ENCODE measurements around the gene LNPK. TPM values are rescaled to one million over a fixed set of nuclear protein-coding genes. Genes with fewer than 3 reads are reported as not detected.

The LNPK gene
- total RNA-seq (2021) = 24.8 and 43.8 TPM in 2 replicates
- percentile 80 among the genes with signal in this experiment for Bru-seq, nascent RNA
- percentile 76 among the genes with signal in this experiment for BruChase-seq, experiment 1, labeled RNA remaining after a 2-hour chase
- BruChase-seq, experiment 2, labeled RNA remaining after a 6-hour chase = percentile 80 among the genes with signal in this experiment
- long read RNA-seq, full-length matches to known transcripts = 31 of 42 reads
- long read RNA-seq, partial matches to known transcripts = 0 of 42 reads
- long read RNA-seq, other reads (novel, unspliced or antisense) = 11 of 42 reads

- Histone ChIP-seq H3K4me1 (replicated peaks; ENCODE audit: insufficient read depth) (peaks cover 16% of the 10 kb centered on the region), H3K36me3 (ENCODE audit: low read depth) (no peaks in the 10 kb centered on the region), H3K27me3 (ENCODE audit: insufficient read depth, low read depth) (no peaks in the 10 kb centered on the region), H3K4me2 (peak within 1 kb of the TSS; percentile 95), H3K27ac (peak within 1 kb of the TSS; percentile 37), H3K4me3 (peak within 1 kb of the TSS; percentile 82), H3K9me2 (ENCODE audit: insufficient read depth) (no peaks in the 10 kb centered on the region), H4K20me1 (ENCODE audit: insufficient read depth) (no peaks in the 10 kb centered on the region), H2AFZ (peak within 1 kb of the TSS; percentile 98), H3K79me2 (ENCODE audit: low read depth) (peaks cover 29% of the 10 kb centered on the region), H3K9me3 (ENCODE audit: insufficient read depth, low read depth) (no peaks in the 10 kb centered on the region), H3F3A (ENCODE audit: insufficient read depth, low read depth) (0 out of 2 replicates have a peak, but pooled peaks cover 9% of the 10 kb centered on the region)
- ChIA-PET POLR2A (ENCODE audit: unreplicated experiment) (no interaction called here), CTCF (no interaction called here)
- DNase-seq = peak; percentile 90 to 98
- BruUV-seq (replicated peaks) = no TSS peak
- intact Hi-C loops (cut with micrococcal nuclease; ENCODE audit: unreplicated experiment) = loop anchor here (1.0 to 10.0 kb wide), 4 partner anchors 72 to 817 kb away; partner anchors contain the start of gene ATP5MC3
- TF ChIP-seq EZH2 (IDR thresholded peaks at IDR 0.05; ENCODE audit: low read depth) (no peak), CTCF (conservative IDR thresholded peaks at IDR 0.05) (no peak)
These were observed at the start of gene LNPK for GRCh38 chr2:176001916-176002687. Gene LNPK, minus strand, starts transcription at chr2:176002267. Its CDS starts 6,683 bp downstream, at chr2:175995584.

GRCh38 chr2:176039375-176039774, 37.3 kb upstream of the LNPK start:
- H3K79me2 ChIP-seq (ENCODE audit: low read depth) = no peaks in the 10 kb centered on the region
- no peaks in the 10 kb centered on the region for H3K4me1 ChIP-seq (replicated peaks; ENCODE audit: insufficient read depth)
- H3K27ac ChIP-seq = no peak overlapping the region
- H3K4me2 ChIP-seq = no peak overlapping the region
- no peak overlapping the region for H2AFZ ChIP-seq
- no peaks in the 10 kb centered on the region for H3K36me3 ChIP-seq (ENCODE audit: low read depth)
- intact Hi-C loops (cut with micrococcal nuclease; ENCODE audit: unreplicated experiment) = no loop called here
- no peaks in the 10 kb centered on the region for H3K9me2 ChIP-seq (ENCODE audit: insufficient read depth)
- TF ChIP-seq CTCF (conservative IDR thresholded peaks at IDR 0.05) (no peak), EZH2 (IDR thresholded peaks at IDR 0.05; ENCODE audit: low read depth) (no peak)
- H3K9me3 ChIP-seq (ENCODE audit: insufficient read depth, low read depth) = no peaks in the 10 kb centered on the region
- no peak overlapping the region for H3K4me3 ChIP-seq
- no peaks in the 10 kb centered on the region for H3K27me3 ChIP-seq (ENCODE audit: insufficient read depth, low read depth)
- no peak for DNase-seq
- BruUV-seq (replicated peaks) = no TSS peak
- ChIA-PET POLR2A (ENCODE audit: unreplicated experiment) (no interaction called here), CTCF (no interaction called here)
- no peaks in the 10 kb centered on the region for H4K20me1 ChIP-seq (ENCODE audit: insufficient read depth)
- no peaks in the 10 kb centered on the region for H3F3A ChIP-seq (ENCODE audit: insufficient read depth, low read depth)

GRCh38 chr2:176038694-176039093, 36.6 kb upstream of the LNPK start:
- no peak overlapping the region for H3K27ac ChIP-seq
- no peaks in the 10 kb centered on the region for H3K9me2 ChIP-seq (ENCODE audit: insufficient read depth)
- no peak overlapping the region for H3K4me2 ChIP-seq
- no peaks in the 10 kb centered on the region for H3F3A ChIP-seq (ENCODE audit: insufficient read depth, low read depth)
- H3K27me3 ChIP-seq (ENCODE audit: insufficient read depth, low read depth) = no peaks in the 10 kb centered on the region
- H3K4me1 ChIP-seq (replicated peaks; ENCODE audit: insufficient read depth) = no peaks in the 10 kb centered on the region
- ChIA-PET CTCF (interaction anchor here (1.1 kb wide), 1 partner anchor 1339 kb away, joined by 3 read pairs; no protein-coding TSS in a partner anchor), POLR2A (ENCODE audit: unreplicated experiment) (interaction anchor here (0.6 kb wide), 1 partner anchor 63 kb away, joined by 3 read pairs; no protein-coding TSS in a partner anchor)
- no peaks in the 10 kb centered on the region for H3K79me2 ChIP-seq (ENCODE audit: low read depth)
- TF ChIP-seq EZH2 (IDR thresholded peaks at IDR 0.05; ENCODE audit: low read depth) (no peak), CTCF (conservative IDR thresholded peaks at IDR 0.05) (no peak)
- no peak overlapping the region for H3K4me3 ChIP-seq
- intact Hi-C loops (cut with micrococcal nuclease; ENCODE audit: unreplicated experiment) = no loop called here
- no peaks in the 10 kb centered on the region for H3K36me3 ChIP-seq (ENCODE audit: low read depth)
- H2AFZ ChIP-seq = no peak overlapping the region
- H3K9me3 ChIP-seq (ENCODE audit: insufficient read depth, low read depth) = no peaks in the 10 kb centered on the region
- no peaks in the 10 kb centered on the region for H4K20me1 ChIP-seq (ENCODE audit: insufficient read depth)
- BruUV-seq (replicated peaks) = no TSS peak
- DNase-seq = no peak

All from PC-9 (cell line).